Measurements from ENCODE around the gene RASAL2.
"Not testable (repeated sequence)": the region's sequence is repeated elsewhere in the genome, so short reads cannot be mapped to it uniquely, and the experiment has no call there.

RASAL2 gene

GRCh38 chr1:178498896-178499675 lies 405.2 kb downstream of the RASAL2 start:
- no peak for DNase-seq

- no peak for DNase-seq
Measured at GRCh38 chr1:178500091-178500770, 406.3 kb downstream of the RASAL2 start.

- no peak for DNase-seq
Measured at GRCh38 chr1:178500936-178501554, 407.1 kb downstream of the RASAL2 start.

GRCh38 chr1:178501705-178502329 lies 407.9 kb downstream of the RASAL2 start:
- peak; percentile 74 to 77 for DNase-seq

GRCh38 chr1:178502330-178502714 lies 408.4 kb downstream of the RASAL2 start:
- DNase-seq = no peak

- no peak for DNase-seq
Measured at GRCh38 chr1:178502856-178503255, 409.0 kb downstream of the RASAL2 start.

GRCh38 chr1:178503316-178503715 lies 409.4 kb downstream of the RASAL2 start:
- not testable (repeated sequence) for DNase-seq

GRCh38 chr1:178503849-178504248 lies 409.9 kb downstream of the RASAL2 start:
- no peak for DNase-seq

- no peak for DNase-seq
Measured at GRCh38 chr1:178504286-178504685, 410.4 kb downstream of the RASAL2 start.

- DNase-seq = no peak
Measured at GRCh38 chr1:178506177-178506576, 412.3 kb downstream of the RASAL2 start.

- DNase-seq = no peak
Measured at GRCh38 chr1:178506669-178507068, 412.8 kb downstream of the RASAL2 start.

- DNase-seq = no peak
Measured at GRCh38 chr1:178509414-178510007, 415.6 kb downstream of the RASAL2 start.

- no peak for DNase-seq
Measured at GRCh38 chr1:178510155-178510554, 416.3 kb downstream of the RASAL2 start.

- DNase-seq = no peak
Measured at GRCh38 chr1:178512566-178513277, 418.8 kb downstream of the RASAL2 start, which contains the start of gene TEX35. Gene TEX35, plus strand, starts transcription at chr1:178513109. Its CDS starts 80 bp downstream, at chr1:178513189.

GRCh38 chr1:178513278-178513983 lies 419.5 kb downstream of the RASAL2 start:
- DNase-seq = no peak

GRCh38 chr1:178516110-178516509 lies 422.2 kb downstream of the RASAL2 start:
- DNase-seq = no peak

GRCh38 chr1:178518894-178519293 lies 425.0 kb downstream of the RASAL2 start:
- DNase-seq = no peak

- no peak for DNase-seq
Measured at GRCh38 chr1:178520803-178521202, 426.9 kb downstream of the RASAL2 start.

- DNase-seq = no peak
Measured at GRCh38 chr1:178521241-178521640, 427.3 kb downstream of the RASAL2 start.

GRCh38 chr1:178527117-178527516 lies 433.2 kb downstream of the RASAL2 start:
- no peak for DNase-seq

- no peak for DNase-seq
Measured at GRCh38 chr1:178528228-178528952, 434.5 kb downstream of the RASAL2 start.

All from activated T-cell treated with anti-CD3 and anti-CD28 coated beads, Interleukin-2, amount 50 U/mL, for 48 hours (primary cell).